Astrocyte (in vitro differentiated cells and primary cell): ENCODE measurements around the gene PAPLN. TPM values are rescaled to one million over a fixed set of nuclear protein-coding genes. Genes with fewer than 3 reads are reported as not detected.

Source experiments
- DNase-seq: peaks from one replicate; pipeline ENCODE4 v3.0.0-alpha.2; 2010; ENCODE audit warnings: low read depth
- FAIRE-seq: peaks from 2 replicates; lab custom pipeline; 2011; peaks lifted over from hg19 to GRCh38; lab: Jason Lieb, UNC
- H2AFZ ChIP-seq: 2 replicates; pipeline ENCODE4 v1.6.0; 2012; ENCODE audit warnings: low read depth, low read length, inconsistent platforms
- H3K27ac ChIP-seq: 2 replicates; pipeline ENCODE4 v1.5.1; 2011; ENCODE audit warnings: low read depth, low read length, inconsistent platforms
- H3K27me3 ChIP-seq: 2 replicates; pipeline ENCODE4 v1.6.0; 2011; ENCODE audit warnings: low read length, inconsistent platforms; ENCODE audit not compliant: insufficient read depth
- H3K36me3 ChIP-seq: 2 replicates; pipeline ENCODE4 v1.5.1; 2011; ENCODE audit warnings: low read length, inconsistent platforms; ENCODE audit not compliant: insufficient read depth
- H3K4me1 ChIP-seq: 2 replicates; pipeline ENCODE4 v1.5.1; 2011; ENCODE audit warnings: low read length, inconsistent platforms; ENCODE audit not compliant: insufficient read depth
- H3K4me2 ChIP-seq: 2 replicates; pipeline ENCODE4 v1.6.0; 2012; ENCODE audit warnings: low read length, inconsistent platforms
- H3K4me3 ChIP-seq: 2 replicates; pipeline ENCODE4 v1.5.1; 2011; ENCODE audit warnings: low read depth, mild to moderate bottlenecking, low read length, inconsistent platforms; ENCODE audit not compliant: insufficient read depth
- H3K79me2 ChIP-seq: 2 replicates; pipeline ENCODE4 v1.6.0; 2012; ENCODE audit warnings: mild to moderate bottlenecking, low read length, inconsistent platforms; ENCODE audit not compliant: insufficient read depth
- H3K9ac ChIP-seq: 2 replicates; pipeline ENCODE4 v1.6.0; 2012; ENCODE audit warnings: mild to moderate bottlenecking, low read length, inconsistent platforms
- H3K9me3 ChIP-seq: 2 replicates; pipeline ENCODE4 v1.5.1; 2012; ENCODE audit warnings: low read depth, mild to moderate bottlenecking, low read length, inconsistent platforms; ENCODE audit not compliant: insufficient read depth
- H4K20me1 ChIP-seq: 2 replicates; pipeline ENCODE4 v1.6.0; 2012; ENCODE audit warnings: low read length, inconsistent platforms; ENCODE audit not compliant: insufficient read depth
- H3K27ac Mint-ChIP-seq: one replicate; pipeline ENCODE4 v1.8.0; 2021; ENCODE audit warnings: mild to moderate bottlenecking, mixed read lengths; ENCODE audit not compliant: unreplicated experiment
- H3K27me3 Mint-ChIP-seq: one replicate; pipeline ENCODE4 v1.8.0; 2021; ENCODE audit warnings: low read depth, mixed read lengths; ENCODE audit not compliant: unreplicated experiment
- H3K36me3 Mint-ChIP-seq: one replicate; pipeline ENCODE4 v1.8.0; 2021; ENCODE audit warnings: low read depth, mixed read lengths; ENCODE audit not compliant: unreplicated experiment
- H3K4me1 Mint-ChIP-seq: one replicate; pipeline ENCODE4 v1.8.0; 2021; ENCODE audit warnings: low read depth, mixed read lengths; ENCODE audit not compliant: unreplicated experiment
- H3K4me3 Mint-ChIP-seq: one replicate; pipeline ENCODE4 v1.8.0; 2021; ENCODE audit warnings: mild to moderate bottlenecking, moderate library complexity, mixed read lengths; ENCODE audit not compliant: unreplicated experiment
- H3K9me3 Mint-ChIP-seq: one replicate; pipeline ENCODE4 v1.8.0; 2021; ENCODE audit warnings: mild to moderate bottlenecking, mixed read lengths; ENCODE audit not compliant: unreplicated experiment
- EZH2 ChIP-seq: IDR thresholded peaks from 2 replicates; pipeline ENCODE4 v1.6.1; 2012; ENCODE audit warnings: mild to moderate bottlenecking, low read length, inconsistent platforms; ENCODE audit not compliant: insufficient read depth
- total RNA-seq: library from RNA; stranded (reverse); gene quantifications from 2 replicates; pipeline ENCODE4 v1.2.1, GENCODE V29; 2021
- TF ChIP-seq, protein P1 (sequence below): IDR thresholded peaks from 2 replicates; pipeline ENCODE4 v1.5.1; 2011; ENCODE audit warnings: low read depth, mild to moderate bottlenecking, inconsistent platforms, low read length, moderate library complexity; ENCODE audit not compliant: insufficient read depth

Gene PAPLN
- total RNA-seq, 1 donor from 2014 or later = 5.0 TPM

DNA sequence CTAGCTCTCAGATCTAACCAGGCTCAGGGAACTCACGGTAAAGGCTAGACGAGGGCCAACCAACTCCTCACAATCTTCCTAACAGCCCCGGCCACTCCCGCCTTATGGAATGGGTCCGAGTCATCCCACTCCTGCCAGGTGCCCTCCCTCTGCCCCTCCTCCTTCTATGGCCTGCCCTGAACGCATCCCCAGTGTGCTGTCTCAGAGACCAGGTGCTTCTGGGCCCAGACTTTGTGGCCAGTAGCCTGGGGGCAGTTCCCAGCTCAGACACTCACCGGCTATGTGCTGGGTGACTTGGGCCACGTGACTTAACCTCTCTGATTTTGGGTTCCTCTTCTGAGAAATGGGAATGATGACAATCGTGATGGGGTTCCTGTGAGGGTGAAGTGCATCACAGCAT, 22.5 kb downstream of the PAPLN start:
- Mint-ChIP-seq H3K27ac (no peak overlapping the region), H3K9me3 (no peaks in the 10 kb centered on the region), H3K4me3 (no peak overlapping the region), H3K27me3 (peaks cover 13% of the 10 kb centered on the region), H3K4me1 (no peaks in the 10 kb centered on the region), H3K36me3 (peaks cover 3% of the 10 kb centered on the region)
- Histone ChIP-seq H3K4me1 (no peaks in the 10 kb centered on the region), H3K27me3 (no peaks in the 10 kb centered on the region), H3K9me3 (no peaks in the 10 kb centered on the region), H3K36me3 (no peaks in the 10 kb centered on the region), H3K4me2 (no peak overlapping the region), H3K27ac (no peak overlapping the region), H3K79me2 (no peaks in the 10 kb centered on the region), H2AFZ (no peak overlapping the region), H3K4me3 (no peak overlapping the region), H3K9ac (no peak overlapping the region), H4K20me1 (no peaks in the 10 kb centered on the region)
- no peak for TF ChIP-seq EZH2
- TF ChIP-seq, protein P1, sequence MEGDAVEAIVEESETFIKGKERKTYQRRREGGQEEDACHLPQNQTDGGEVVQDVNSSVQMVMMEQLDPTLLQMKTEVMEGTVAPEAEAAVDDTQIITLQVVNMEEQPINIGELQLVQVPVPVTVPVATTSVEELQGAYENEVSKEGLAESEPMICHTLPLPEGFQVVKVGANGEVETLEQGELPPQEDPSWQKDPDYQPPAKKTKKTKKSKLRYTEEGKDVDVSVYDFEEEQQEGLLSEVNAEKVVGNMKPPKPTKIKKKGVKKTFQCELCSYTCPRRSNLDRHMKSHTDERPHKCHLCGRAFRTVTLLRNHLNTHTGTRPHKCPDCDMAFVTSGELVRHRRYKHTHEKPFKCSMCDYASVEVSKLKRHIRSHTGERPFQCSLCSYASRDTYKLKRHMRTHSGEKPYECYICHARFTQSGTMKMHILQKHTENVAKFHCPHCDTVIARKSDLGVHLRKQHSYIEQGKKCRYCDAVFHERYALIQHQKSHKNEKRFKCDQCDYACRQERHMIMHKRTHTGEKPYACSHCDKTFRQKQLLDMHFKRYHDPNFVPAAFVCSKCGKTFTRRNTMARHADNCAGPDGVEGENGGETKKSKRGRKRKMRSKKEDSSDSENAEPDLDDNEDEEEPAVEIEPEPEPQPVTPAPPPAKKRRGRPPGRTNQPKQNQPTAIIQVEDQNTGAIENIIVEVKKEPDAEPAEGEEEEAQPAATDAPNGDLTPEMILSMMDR = no peak
- DNase-seq (no peak), FAIRE-seq (no peak)

DNA sequence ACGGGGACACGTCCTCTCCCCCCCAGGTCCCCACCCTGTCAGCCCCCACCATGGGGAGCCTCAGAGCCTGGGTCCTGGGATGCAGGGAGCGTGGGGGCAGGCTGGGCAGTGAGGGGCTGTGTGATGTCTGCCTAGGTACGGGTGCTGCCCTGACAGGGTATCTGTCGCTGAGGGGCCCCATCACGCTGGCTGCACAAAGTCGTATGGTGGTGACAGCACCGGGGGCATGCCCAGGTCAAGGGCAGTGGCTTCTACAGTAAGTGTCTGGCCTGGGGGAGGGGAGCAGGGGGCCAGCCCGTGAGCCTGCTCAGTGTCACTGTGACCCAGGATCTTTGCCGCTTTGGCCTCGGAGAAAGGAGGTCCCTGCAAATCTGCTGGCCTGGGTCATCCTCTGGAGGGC, 23.3 kb downstream of the PAPLN start:
- DNase-seq = no peak
- Mint-ChIP-seq H3K4me1 (no peaks in the 10 kb centered on the region), H3K9me3 (no peaks in the 10 kb centered on the region), H3K36me3 (no peaks in the 10 kb centered on the region), H3K4me3 (no peak overlapping the region), H3K27me3 (peaks cover 10% of the 10 kb centered on the region), H3K27ac (no peak overlapping the region)
- no peak overlapping the region for H3K9ac ChIP-seq
- no peak overlapping the region for H3K4me2 ChIP-seq
- no peak overlapping the region for H3K27ac ChIP-seq
- no peak overlapping the region for H2AFZ ChIP-seq
- no peaks in the 10 kb centered on the region for H3K4me1 ChIP-seq
- no peak for FAIRE-seq
- no peaks in the 10 kb centered on the region for H3K27me3 ChIP-seq
- no peaks in the 10 kb centered on the region for H3K79me2 ChIP-seq
- no peak overlapping the region for H3K4me3 ChIP-seq
- H3K36me3 ChIP-seq = no peaks in the 10 kb centered on the region
- H4K20me1 ChIP-seq = no peaks in the 10 kb centered on the region
- H3K9me3 ChIP-seq = no peaks in the 10 kb centered on the region
- no peak for TF ChIP-seq EZH2
- TF ChIP-seq, protein P1 = no peak

DNA sequence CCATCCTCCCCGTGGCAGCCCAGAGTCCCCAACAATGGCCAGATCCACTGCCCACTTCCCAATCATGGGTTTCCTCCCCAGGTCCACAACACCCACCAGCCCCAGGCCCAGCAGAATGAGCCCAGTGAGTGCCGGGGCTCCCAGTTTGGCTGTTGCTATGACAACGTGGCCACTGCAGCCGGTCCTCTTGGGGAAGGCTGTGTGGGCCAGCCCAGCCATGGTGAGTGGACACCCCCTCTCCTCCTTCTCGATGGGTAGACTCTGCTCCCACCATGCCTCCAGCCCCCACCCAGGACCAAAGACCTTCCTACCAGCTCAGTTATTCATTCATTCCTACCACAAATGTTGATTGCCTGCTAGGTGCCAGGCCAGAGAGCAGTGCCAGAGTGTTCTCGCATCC, 23.8 kb downstream of the PAPLN start:
- H3K9me3 Mint-ChIP-seq = no peaks in the 10 kb centered on the region
- peaks cover 6% of the 10 kb centered on the region for H3K27me3 Mint-ChIP-seq
- Histone ChIP-seq H3K79me2 (no peaks in the 10 kb centered on the region), H3K9me3 (no peaks in the 10 kb centered on the region), H4K20me1 (no peaks in the 10 kb centered on the region), H3K4me3 (no peak overlapping the region), H3K4me1 (no peaks in the 10 kb centered on the region), H3K4me2 (no peak overlapping the region), H3K36me3 (no peaks in the 10 kb centered on the region), H3K9ac (no peak overlapping the region), H3K27me3 (no peaks in the 10 kb centered on the region), H2AFZ (no peak overlapping the region), H3K27ac (no peak overlapping the region)
- no peaks in the 10 kb centered on the region for H3K36me3 Mint-ChIP-seq
- no peaks in the 10 kb centered on the region for H3K4me1 Mint-ChIP-seq
- peak overlapping the region; percentile 72 for H3K27ac Mint-ChIP-seq
- FAIRE-seq (no peak), DNase-seq (no peak)
- no peak overlapping the region for H3K4me3 Mint-ChIP-seq
- no peak for TF ChIP-seq EZH2
- TF ChIP-seq, protein P1 = no peak
